ENCODE results near the gene GTF3C4. TPM values are rescaled to one million over a fixed set of nuclear protein-coding genes. Genes with fewer than 3 reads are reported as not detected.

Gene GTF3C4
- total RNA-seq, 1 donor from 2014 or later = 21.2 TPM

DNA sequence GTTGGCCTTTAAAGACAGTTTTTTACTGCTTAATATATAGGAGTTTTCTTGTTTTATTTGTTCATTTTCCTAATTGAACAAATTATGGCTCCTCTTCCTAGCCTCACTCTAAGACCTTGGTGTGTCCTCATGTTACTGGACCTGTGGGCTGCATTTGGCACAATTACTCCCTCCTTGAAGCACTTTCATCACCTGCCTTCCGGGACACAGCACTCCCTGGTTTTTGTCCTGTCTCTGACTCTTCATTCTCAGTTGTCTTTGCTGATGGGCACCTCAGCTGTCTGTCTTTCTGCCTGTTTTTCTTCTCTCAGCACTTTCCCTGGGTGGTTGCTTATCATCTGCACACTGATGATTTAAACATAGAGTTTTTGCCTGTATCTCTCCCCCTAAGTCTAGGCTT is 13.6 kb downstream of the GTF3C4 start:
- no peaks in the 10 kb centered on the region for H3K27me3 Mint-ChIP-seq (ENCODE audit: unreplicated experiment)
- no peaks in the 10 kb centered on the region for H3K4me1 Mint-ChIP-seq (ENCODE audit: unreplicated experiment)
- peaks cover 54% of the 10 kb centered on the region for H3K36me3 Mint-ChIP-seq (ENCODE audit: unreplicated experiment)
- DNase-seq (ENCODE audit: extremely low spot score, unreplicated experiment) = no peak
- no peaks in the 10 kb centered on the region for H3K9me3 Mint-ChIP-seq (ENCODE audit: unreplicated experiment)
- TF ChIP-seq, protein P1, sequence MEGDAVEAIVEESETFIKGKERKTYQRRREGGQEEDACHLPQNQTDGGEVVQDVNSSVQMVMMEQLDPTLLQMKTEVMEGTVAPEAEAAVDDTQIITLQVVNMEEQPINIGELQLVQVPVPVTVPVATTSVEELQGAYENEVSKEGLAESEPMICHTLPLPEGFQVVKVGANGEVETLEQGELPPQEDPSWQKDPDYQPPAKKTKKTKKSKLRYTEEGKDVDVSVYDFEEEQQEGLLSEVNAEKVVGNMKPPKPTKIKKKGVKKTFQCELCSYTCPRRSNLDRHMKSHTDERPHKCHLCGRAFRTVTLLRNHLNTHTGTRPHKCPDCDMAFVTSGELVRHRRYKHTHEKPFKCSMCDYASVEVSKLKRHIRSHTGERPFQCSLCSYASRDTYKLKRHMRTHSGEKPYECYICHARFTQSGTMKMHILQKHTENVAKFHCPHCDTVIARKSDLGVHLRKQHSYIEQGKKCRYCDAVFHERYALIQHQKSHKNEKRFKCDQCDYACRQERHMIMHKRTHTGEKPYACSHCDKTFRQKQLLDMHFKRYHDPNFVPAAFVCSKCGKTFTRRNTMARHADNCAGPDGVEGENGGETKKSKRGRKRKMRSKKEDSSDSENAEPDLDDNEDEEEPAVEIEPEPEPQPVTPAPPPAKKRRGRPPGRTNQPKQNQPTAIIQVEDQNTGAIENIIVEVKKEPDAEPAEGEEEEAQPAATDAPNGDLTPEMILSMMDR (IDR thresholded peaks at IDR 0.05) = no peak
- no peak overlapping the region for H3K4me3 Mint-ChIP-seq (ENCODE audit: unreplicated experiment)
- no peak overlapping the region for H3K27ac Mint-ChIP-seq (ENCODE audit: unreplicated experiment)

DNA sequence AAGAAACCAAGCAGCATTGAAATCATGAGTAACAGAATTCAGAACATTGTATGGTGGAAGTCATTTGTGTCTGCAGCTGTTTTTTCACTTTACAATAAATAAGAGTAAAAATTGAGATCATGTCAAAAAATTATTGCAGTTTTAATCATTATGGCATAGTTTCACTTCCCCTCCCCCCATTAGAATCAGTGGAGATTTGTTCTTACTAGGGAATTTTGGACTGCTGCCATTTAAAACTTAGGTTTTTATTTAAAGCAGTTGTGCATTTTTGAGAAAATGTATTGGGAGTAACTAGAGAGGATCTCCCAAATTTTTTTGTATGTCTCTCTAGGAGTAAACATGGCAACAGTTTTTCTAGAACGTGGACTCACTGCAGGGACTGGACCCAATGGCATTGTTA is 20.4 kb downstream of the GTF3C4 start:
- H3K4me3 Mint-ChIP-seq (ENCODE audit: unreplicated experiment) = no peak overlapping the region
- TF ChIP-seq, protein P1 (IDR thresholded peaks at IDR 0.05) = no peak
- no peak overlapping the region for H3K27ac Mint-ChIP-seq (ENCODE audit: unreplicated experiment)
- H3K4me1 Mint-ChIP-seq (ENCODE audit: unreplicated experiment) = peaks cover 11% of the 10 kb centered on the region
- peaks cover 54% of the 10 kb centered on the region for H3K36me3 Mint-ChIP-seq (ENCODE audit: unreplicated experiment)
- H3K27me3 Mint-ChIP-seq (ENCODE audit: unreplicated experiment) = no peaks in the 10 kb centered on the region
- no peak for DNase-seq (ENCODE audit: extremely low spot score, unreplicated experiment)
- H3K9me3 Mint-ChIP-seq (ENCODE audit: unreplicated experiment) = peaks cover 10% of the 10 kb centered on the region

DNA sequence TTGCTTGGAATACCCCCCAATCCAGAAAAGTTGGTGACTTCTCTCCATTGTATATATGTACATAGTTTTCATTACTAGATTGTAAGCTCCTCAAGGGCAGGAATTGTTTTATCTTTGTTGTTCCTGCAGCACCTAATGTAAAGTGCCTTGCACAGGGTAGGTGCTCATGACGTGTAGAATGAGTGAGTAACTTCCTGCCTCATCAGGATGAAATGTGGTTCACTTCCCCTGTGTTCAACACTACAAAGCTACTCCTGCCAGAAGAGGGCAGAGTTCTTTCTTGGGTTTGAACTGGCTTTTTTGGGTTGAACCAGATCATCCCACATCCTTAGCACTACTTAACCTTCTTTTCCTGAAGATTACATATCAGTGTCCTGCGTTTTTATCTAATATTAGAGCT is 23.9 kb downstream of the GTF3C4 start:
- TF ChIP-seq, protein P1 (IDR thresholded peaks at IDR 0.05) = no peak
- no peak for DNase-seq (ENCODE audit: extremely low spot score, unreplicated experiment)
- no peak overlapping the region for H3K27ac Mint-ChIP-seq (ENCODE audit: unreplicated experiment)
- H3K4me3 Mint-ChIP-seq (ENCODE audit: unreplicated experiment) = no peak overlapping the region
- peaks cover 37% of the 10 kb centered on the region for H3K9me3 Mint-ChIP-seq (ENCODE audit: unreplicated experiment)
- peaks cover 11% of the 10 kb centered on the region for H3K4me1 Mint-ChIP-seq (ENCODE audit: unreplicated experiment)
- no peaks in the 10 kb centered on the region for H3K27me3 Mint-ChIP-seq (ENCODE audit: unreplicated experiment)
- peaks cover 30% of the 10 kb centered on the region for H3K36me3 Mint-ChIP-seq (ENCODE audit: unreplicated experiment)

DNA sequence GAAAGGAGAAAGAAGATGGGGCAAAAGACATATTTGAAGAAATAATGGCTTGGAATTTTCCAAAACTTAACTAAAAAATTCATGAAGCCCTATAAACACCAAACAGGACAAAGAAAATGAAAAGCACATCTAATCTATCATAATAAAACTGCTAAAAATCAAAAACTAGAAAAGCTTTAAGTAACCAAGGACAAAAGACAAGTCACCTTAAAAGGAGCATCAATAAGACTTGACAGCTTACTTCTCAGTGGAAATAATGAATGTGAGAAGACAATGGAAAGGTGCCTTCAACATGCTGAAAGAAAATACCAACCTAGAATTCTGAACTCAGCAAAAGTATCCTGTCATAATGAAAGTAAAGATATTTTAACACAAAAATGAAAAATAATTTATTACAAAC is 27.0 kb downstream of the GTF3C4 start:
- Mint-ChIP-seq H3K27me3 (ENCODE audit: unreplicated experiment) (no peaks in the 10 kb centered on the region), H3K4me3 (ENCODE audit: unreplicated experiment) (no peak overlapping the region), H3K27ac (ENCODE audit: unreplicated experiment) (no peak overlapping the region), H3K36me3 (ENCODE audit: unreplicated experiment) (peaks cover 15% of the 10 kb centered on the region), H3K4me1 (ENCODE audit: unreplicated experiment) (peaks cover 4% of the 10 kb centered on the region), H3K9me3 (ENCODE audit: unreplicated experiment) (peaks cover 37% of the 10 kb centered on the region)
- TF ChIP-seq, protein P1 (IDR thresholded peaks at IDR 0.05) = no peak
- DNase-seq (ENCODE audit: extremely low spot score, unreplicated experiment) = no peak

DNA sequence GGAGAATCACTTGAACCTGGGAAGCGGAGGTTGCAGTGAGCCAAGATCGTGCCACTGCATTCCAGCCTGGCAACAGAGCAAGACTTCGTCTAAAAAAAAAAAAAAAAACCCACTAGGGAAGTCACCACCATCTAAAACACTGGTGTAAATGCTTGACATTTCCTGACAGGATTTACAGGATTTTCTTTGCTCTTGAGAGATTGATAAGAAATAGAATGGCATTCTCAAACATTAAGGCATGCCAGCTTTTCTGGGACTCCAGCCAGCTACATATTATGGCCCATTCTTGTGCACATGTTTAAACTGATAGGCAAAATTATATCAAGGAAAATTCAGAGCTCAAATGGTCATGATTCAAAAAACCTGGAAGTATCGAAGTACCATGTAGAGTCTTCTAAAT is 28.7 kb downstream of the GTF3C4 start:
- peaks cover 8% of the 10 kb centered on the region for H3K27me3 Mint-ChIP-seq (ENCODE audit: unreplicated experiment)

More for the DNA sequence above, 28.7 kb downstream of the GTF3C4 start:
- peaks cover 4% of the 10 kb centered on the region for H3K4me1 Mint-ChIP-seq (ENCODE audit: unreplicated experiment)
- no peak for DNase-seq (ENCODE audit: extremely low spot score, unreplicated experiment)
- H3K4me3 Mint-ChIP-seq (ENCODE audit: unreplicated experiment) = no peak overlapping the region
- H3K27ac Mint-ChIP-seq (ENCODE audit: unreplicated experiment) = no peak overlapping the region
- TF ChIP-seq, protein P1 (IDR thresholded peaks at IDR 0.05) = no peak
- H3K9me3 Mint-ChIP-seq (ENCODE audit: unreplicated experiment) = peaks cover 37% of the 10 kb centered on the region
- peaks cover 4% of the 10 kb centered on the region for H3K36me3 Mint-ChIP-seq (ENCODE audit: unreplicated experiment)
